ENCODE data around the gene MAP3K6.
"Not testable (repeated sequence)": the region's sequence is repeated elsewhere in the genome, so short reads cannot be mapped to it uniquely, and the experiment has no call there.

MAP3K6 gene

DNA sequence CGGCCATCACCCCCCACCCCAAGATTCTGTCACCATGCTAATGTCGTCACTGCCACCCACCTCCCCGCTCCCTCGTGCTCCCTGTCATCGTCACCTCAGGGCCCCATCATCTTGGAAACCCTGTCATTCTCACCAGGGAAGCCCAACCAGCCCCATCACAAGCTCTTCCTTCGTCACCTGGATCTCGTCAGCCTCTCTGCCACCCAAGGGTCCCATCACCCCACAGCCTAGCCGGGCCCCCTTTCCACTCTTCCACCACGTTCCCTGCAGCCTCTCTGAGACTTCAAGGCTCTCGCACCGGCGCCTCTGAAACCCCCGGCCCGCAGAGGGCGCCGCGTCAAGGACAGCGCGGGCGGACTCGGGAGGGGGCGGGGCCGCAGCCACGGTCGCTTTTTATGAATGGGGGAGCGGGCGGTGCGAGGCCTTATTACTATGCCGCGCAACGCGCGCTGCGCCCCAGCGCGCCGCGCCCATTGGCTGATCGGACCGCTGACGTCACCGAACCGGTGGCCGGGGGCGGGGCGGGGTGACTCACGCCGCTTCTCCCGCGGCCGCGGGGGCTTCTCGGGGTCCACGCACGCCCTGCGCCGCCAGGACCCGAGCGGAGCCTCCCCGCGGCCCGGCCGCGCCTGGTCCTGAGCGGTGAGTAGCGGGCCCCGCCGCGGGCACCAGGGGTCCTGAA, 25.5 kb upstream of the MAP3K6 start, which contains the start of gene GPR3:
TSS of gene GPR3 (plus strand) at position 527 of the 682 bp plus-strand sequence. CDS start 1,177 bp downstream, outside the sequence.
- TF ChIP-seq, protein P1, sequence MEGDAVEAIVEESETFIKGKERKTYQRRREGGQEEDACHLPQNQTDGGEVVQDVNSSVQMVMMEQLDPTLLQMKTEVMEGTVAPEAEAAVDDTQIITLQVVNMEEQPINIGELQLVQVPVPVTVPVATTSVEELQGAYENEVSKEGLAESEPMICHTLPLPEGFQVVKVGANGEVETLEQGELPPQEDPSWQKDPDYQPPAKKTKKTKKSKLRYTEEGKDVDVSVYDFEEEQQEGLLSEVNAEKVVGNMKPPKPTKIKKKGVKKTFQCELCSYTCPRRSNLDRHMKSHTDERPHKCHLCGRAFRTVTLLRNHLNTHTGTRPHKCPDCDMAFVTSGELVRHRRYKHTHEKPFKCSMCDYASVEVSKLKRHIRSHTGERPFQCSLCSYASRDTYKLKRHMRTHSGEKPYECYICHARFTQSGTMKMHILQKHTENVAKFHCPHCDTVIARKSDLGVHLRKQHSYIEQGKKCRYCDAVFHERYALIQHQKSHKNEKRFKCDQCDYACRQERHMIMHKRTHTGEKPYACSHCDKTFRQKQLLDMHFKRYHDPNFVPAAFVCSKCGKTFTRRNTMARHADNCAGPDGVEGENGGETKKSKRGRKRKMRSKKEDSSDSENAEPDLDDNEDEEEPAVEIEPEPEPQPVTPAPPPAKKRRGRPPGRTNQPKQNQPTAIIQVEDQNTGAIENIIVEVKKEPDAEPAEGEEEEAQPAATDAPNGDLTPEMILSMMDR (IDR thresholded peaks at IDR 0.05; ENCODE audit: borderline replicate concordance, control extremely low read depth, extremely low read depth, insufficient read depth, missing control alignments), result peak; percentile 62
- peak; percentile 96 for DNase-seq (ENCODE audit: low spot score)
- in situ Hi-C loops (cut with MboI; ENCODE audit: low sequenced_read_pairs, unreplicated experiment), result loop anchor here (5.0 to 10.0 kb wide), 3 partner anchors 95 to 273 kb away; partner anchors contain the start of gene AHDC1

- TF ChIP-seq, protein P1 (IDR thresholded peaks at IDR 0.05; ENCODE audit: borderline replicate concordance, control extremely low read depth, extremely low read depth, insufficient read depth, missing control alignments), result no peak
- in situ Hi-C loops (cut with MboI; ENCODE audit: low sequenced_read_pairs, unreplicated experiment), result loop anchor here (5.0 to 10.0 kb wide), 3 partner anchors 94 to 273 kb away; partner anchors contain the start of gene AHDC1
- no peak for DNase-seq (ENCODE audit: low spot score)
Measured at GRCh38 chr1:27391511-27392095, 24.8 kb upstream of the MAP3K6 start.

- TF ChIP-seq, protein P1 (IDR thresholded peaks at IDR 0.05; ENCODE audit: borderline replicate concordance, control extremely low read depth, extremely low read depth, insufficient read depth, missing control alignments), result peak; percentile 88
- in situ Hi-C loops (cut with MboI; ENCODE audit: low sequenced_read_pairs, unreplicated experiment), result no loop called here
- DNase-seq (ENCODE audit: low spot score), result peak; percentile 71
Measured at GRCh38 chr1:27388337-27389005, 21.7 kb upstream of the MAP3K6 start.

DNA sequence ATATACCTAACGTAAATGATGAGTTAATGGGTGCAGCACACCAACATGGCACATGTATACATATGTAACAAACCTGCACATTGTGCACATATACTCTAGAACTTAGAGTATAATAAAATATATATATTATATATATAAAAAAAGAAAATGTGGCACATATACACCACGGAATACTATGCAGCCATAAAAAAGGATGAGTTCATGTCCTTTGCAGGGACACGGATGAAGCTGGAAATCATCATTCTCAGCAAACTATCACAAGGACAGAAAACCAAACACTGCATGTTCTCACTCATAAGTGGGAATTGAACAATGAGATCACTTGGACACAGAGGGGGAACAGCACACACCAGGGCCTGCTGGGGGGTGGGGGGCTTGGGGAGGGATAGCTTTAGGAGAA, 18.0 kb upstream of the MAP3K6 start:
- in situ Hi-C loops (cut with MboI; ENCODE audit: low sequenced_read_pairs, unreplicated experiment); DNase-seq (ENCODE audit: low spot score): not testable (repeated sequence)

- DNase-seq (ENCODE audit: low spot score), result no peak
- TF ChIP-seq, protein P1 (IDR thresholded peaks at IDR 0.05; ENCODE audit: borderline replicate concordance, control extremely low read depth, extremely low read depth, insufficient read depth, missing control alignments), result no peak
- in situ Hi-C loops (cut with MboI; ENCODE audit: low sequenced_read_pairs, unreplicated experiment), result no loop called here
Measured at GRCh38 chr1:27383661-27384060, 16.9 kb upstream of the MAP3K6 start.

- in situ Hi-C loops (cut with MboI; ENCODE audit: low sequenced_read_pairs, unreplicated experiment), result no loop called here
- no peak for DNase-seq (ENCODE audit: low spot score)
- TF ChIP-seq, protein P1 (IDR thresholded peaks at IDR 0.05; ENCODE audit: borderline replicate concordance, control extremely low read depth, extremely low read depth, insufficient read depth, missing control alignments), result no peak
Measured at GRCh38 chr1:27383039-27383605, 16.4 kb upstream of the MAP3K6 start, which contains the start of gene CD164L2. Gene CD164L2 (minus strand): TSS chr1:27383333. CDS start chr1:27383239, 94 bp downstream.

Measured in GM13976 (cell line).